Measurements from ENCODE around the gene STRIP1.
A peak's percentile ranks its signal among the peaks of the same experiment; 100 is the strongest.

STRIP1 gene

DNA sequence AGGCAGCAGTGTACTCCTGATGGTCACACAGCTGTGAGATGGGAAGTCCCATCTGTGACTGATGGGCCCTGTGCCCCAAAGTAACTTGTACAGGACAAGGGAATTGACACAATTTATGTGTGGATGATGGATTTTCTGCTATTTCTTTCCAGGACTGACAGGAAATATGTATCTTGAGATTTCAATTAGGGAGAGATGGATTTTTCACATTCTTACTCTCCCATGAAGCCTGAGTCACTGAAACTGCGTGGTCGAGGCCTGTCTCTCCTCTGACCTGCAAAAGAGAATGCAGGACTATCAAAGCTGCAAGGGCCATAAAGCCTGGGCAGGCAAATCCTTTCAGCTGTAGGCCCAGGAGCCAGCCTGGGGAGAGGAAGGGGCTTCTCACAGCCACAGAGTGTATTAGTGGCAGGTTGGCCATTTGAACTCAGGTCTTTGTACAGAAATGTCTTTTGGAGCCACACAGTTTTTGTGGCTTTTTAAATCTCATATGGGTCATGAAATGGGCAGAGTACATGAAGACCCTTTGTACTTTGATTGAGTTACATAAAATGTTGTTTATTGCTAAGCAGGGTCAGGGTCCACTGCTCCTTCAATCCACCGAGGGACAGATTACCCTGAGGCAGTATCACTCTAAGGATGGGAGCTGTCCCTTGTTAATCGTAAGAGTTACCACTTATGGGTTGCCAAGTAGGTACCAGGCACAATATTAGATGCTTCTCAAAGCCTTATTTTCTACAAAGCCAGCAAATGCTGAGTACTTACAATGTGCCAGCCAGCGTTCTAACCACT lies 21.3 kb downstream of the STRIP1 start:
- FAIRE-seq = no peak
- TF ChIP-seq POLR2A (IDR thresholded peaks at IDR 0.05; ENCODE audit: low read depth, low read length) (no peak), POLR2AphosphoS5 (IDR thresholded peaks at IDR 0.05; ENCODE audit: low read depth, low read length) (no peak), TAF1 (IDR thresholded peaks at IDR 0.05; ENCODE audit: borderline replicate concordance, low read depth, low read length) (no peak)
- no peak for DNase-seq (ENCODE audit: insufficient read length)

DNA sequence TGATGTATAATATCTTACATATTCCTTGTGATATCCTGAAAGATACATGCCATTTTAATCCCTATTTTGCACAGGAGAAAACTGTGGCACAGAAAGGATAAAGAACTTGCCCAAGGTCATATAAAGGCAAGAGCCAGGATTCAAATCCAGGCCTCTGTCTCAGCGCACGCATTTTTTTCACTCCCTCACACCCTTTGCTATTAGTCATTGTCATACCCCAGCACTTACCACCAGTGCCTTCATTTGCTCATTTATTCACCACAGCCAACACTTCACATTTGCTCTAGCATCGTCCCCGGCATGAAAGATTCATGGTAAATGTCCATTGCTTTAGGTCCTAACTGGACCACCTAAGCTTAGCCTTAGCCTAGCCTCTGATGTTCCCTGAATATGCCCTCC lies 21.9 kb downstream of the STRIP1 start:
- FAIRE-seq = no peak
- no peak for DNase-seq (ENCODE audit: insufficient read length)
- TF ChIP-seq POLR2AphosphoS5 (IDR thresholded peaks at IDR 0.05; ENCODE audit: low read depth, low read length) (no peak), POLR2A (IDR thresholded peaks at IDR 0.05; ENCODE audit: low read depth, low read length) (no peak), TAF1 (IDR thresholded peaks at IDR 0.05; ENCODE audit: borderline replicate concordance, low read depth, low read length) (no peak)

DNA sequence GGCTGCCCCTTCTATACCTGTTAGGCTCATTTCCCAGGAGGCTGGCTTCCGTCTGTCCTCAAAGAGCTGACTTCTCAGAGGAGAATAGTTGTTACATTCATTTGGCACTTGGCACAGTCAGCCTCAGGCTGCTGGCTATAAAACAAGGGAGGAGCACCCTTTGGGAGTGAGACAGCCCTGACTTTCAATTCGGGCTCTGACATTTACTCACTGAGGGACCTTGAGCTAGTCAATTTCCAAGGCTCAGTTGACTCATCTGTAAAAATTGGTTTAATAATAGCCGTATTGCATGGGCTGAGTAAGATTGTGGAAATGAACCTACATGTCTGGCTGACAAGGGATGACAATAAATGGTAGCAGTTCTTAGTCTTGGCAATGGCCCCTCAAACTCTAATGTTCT lies 22.4 kb downstream of the STRIP1 start:
- DNase-seq (ENCODE audit: insufficient read length) = no peak

DNA sequence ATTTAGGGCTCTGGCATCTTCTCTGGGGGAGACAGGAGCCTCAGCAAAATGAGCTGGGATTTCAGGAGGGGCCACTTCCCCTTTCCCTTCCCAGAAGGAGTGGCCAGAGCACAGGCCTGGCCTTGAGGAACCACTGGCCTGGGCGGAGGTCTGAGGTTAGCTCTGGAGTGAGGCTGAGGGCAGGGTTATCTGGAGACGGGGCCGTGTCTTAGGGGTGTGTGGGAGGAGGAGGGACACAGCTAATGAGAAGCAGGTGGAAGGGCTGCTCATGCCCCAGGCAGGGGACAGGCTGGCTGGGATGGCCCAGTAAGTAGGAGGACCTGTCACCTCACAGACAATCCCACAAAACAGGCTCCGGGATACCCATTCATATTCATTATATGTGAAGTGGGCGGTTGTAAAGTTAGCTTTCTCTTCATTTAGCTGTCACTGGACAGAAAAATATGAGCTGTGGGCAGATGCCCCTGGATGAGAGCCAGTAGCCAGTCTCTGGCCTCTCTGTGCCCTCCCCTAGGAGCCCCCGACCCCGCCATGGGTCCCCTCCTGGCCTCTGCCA lies 23.6 kb downstream of the STRIP1 start:
- DNase-seq (ENCODE audit: insufficient read length) = no peak
- TF ChIP-seq TAF1 (IDR thresholded peaks at IDR 0.05; ENCODE audit: borderline replicate concordance, low read depth, low read length) = no peak
- TF ChIP-seq POLR2A (IDR thresholded peaks at IDR 0.05; ENCODE audit: low read depth, low read length) = no peak
- TF ChIP-seq POLR2AphosphoS5 (IDR thresholded peaks at IDR 0.05; ENCODE audit: low read depth, low read length) = no peak
- no peak for FAIRE-seq

More for the DNA sequence above, 22.4 kb downstream of the STRIP1 start:
- TF ChIP-seq POLR2A (IDR thresholded peaks at IDR 0.05; ENCODE audit: low read depth, low read length) (no peak), POLR2AphosphoS5 (IDR thresholded peaks at IDR 0.05; ENCODE audit: low read depth, low read length) (no peak), TAF1 (IDR thresholded peaks at IDR 0.05; ENCODE audit: borderline replicate concordance, low read depth, low read length) (no peak)
- no peak for FAIRE-seq

DNA sequence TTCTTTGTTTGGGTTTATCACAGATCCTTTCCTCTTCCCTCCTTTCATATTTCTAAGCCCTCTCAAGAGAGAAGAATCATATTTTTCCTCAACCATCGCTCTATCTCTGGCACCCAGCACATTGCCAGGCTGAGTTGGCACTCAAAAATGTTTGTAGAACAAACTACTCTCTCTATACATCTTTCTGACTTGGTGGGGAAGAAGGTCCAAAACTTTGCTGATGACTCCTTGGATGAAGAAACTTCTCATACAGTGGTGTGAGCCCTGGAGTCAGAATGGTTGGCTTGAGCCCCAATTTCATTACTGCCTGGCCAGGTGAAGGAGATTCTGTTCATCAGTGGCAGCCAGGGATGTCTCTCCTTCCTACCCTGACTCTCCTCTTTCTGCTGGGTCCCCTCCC lies 24.2 kb downstream of the STRIP1 start:
- DNase-seq (ENCODE audit: insufficient read length) (no peak), FAIRE-seq (no peak)
- TF ChIP-seq POLR2A (IDR thresholded peaks at IDR 0.05; ENCODE audit: low read depth, low read length) = no peak
- TF ChIP-seq TAF1 (IDR thresholded peaks at IDR 0.05; ENCODE audit: borderline replicate concordance, low read depth, low read length) = no peak
- no peak for TF ChIP-seq POLR2AphosphoS5 (IDR thresholded peaks at IDR 0.05; ENCODE audit: low read depth, low read length)

DNA sequence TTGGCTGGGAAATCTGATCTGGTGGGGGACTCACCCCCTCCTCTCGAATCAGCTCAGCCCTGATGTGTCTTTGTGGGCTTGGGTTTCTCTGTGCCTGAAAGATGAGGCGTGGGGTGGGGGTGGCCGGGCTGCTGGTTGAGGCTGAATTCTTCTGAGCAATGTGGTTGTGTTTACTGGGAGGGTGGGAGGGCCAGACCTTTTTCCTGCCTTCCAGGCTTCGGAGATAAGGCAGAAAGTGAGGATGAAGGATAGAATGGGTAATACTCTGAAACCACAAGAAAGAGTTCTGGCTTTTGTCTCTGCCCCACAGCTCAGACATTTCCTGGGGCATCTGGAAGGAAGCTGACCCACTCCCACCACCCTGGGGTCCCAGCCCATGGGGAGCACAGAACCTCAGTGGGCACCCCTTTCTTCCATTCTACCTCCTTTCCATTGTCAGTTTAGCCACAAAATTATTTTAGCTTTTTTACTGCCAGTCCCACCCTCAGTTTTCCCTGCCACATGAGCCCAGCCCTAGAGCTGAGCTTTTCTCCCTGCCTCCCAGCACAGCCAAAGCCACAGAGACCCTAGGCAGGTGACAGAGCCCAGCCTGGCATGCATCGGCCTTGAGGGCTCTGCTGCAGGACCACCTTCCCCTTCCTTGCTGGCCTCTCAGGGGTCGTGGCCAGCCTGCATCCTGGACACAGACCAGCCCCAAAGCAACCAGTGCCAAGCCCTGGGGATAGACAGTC lies 24.9 kb downstream of the STRIP1 start:
- DNase-seq (ENCODE audit: insufficient read length) = no peak
- TF ChIP-seq TAF1 (IDR thresholded peaks at IDR 0.05; ENCODE audit: borderline replicate concordance, low read depth, low read length) (no peak), POLR2AphosphoS5 (IDR thresholded peaks at IDR 0.05; ENCODE audit: low read depth, low read length) (no peak), POLR2A (IDR thresholded peaks at IDR 0.05; ENCODE audit: low read depth, low read length) (no peak)
- no peak for FAIRE-seq

DNA sequence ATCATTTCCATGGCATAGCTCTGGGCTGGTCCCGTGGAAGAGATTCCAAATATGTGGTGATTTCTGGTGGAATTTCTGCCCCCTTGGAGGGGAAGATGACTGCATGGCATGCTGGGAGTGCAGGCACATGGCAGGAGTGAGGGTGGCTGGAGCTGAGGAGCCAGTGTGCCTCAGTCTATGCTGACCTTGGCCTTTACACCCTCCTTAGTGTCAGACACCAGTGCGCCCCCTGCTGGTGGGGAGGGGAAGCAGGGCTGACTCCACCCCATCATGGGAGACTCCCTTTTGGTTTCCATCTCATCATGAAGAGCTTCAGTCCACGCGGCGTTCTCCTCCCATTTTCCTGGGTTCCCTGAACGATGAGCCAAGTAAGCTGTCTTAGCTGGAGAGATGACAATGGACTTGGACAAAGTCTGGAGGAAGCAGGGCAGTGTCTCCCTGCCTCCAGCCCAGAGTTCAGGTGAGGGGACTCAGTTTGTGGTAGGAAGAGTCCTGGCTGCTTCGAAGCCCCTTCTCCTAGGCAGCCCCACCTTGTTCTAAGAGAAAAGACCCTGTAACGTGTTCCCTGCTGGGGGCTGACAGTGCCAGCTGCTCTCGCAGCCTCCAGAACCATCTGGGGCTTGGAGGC lies 25.7 kb downstream of the STRIP1 start:
- DNase-seq (ENCODE audit: insufficient read length) (peak; percentile 62), FAIRE-seq (peak; percentile 79)
- no peak for TF ChIP-seq POLR2A (IDR thresholded peaks at IDR 0.05; ENCODE audit: low read depth, low read length)
- 0 out of 2 replicates have a peak, but pooled peaks have one; percentile 35 for TF ChIP-seq POLR2AphosphoS5 (IDR thresholded peaks at IDR 0.05; ENCODE audit: low read depth, low read length)
- no peak for TF ChIP-seq TAF1 (IDR thresholded peaks at IDR 0.05; ENCODE audit: borderline replicate concordance, low read depth, low read length)

DNA sequence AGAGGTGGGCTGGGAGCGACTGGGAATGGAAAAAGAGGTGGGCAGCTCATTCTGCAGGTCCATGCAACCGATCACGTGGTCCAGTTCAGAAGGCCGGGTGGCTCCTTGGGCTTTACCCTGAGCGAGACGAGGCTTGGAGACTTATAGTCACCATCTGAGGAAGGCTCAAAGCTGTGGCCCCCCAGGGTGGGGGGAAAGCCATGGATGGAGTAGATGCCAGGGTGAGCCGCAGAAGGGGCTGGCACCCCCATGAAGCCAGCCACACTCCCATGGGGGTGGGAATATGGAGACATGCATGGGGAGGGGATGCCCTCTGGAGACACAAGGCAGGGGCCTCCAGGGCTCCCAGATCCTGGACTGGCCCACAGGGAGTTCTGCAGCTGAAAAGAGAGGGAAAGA lies 26.2 kb downstream of the STRIP1 start:
- no peak for DNase-seq (ENCODE audit: insufficient read length)
- no peak for FAIRE-seq
- TF ChIP-seq POLR2AphosphoS5 (IDR thresholded peaks at IDR 0.05; ENCODE audit: low read depth, low read length) (no peak), TAF1 (IDR thresholded peaks at IDR 0.05; ENCODE audit: borderline replicate concordance, low read depth, low read length) (no peak), POLR2A (IDR thresholded peaks at IDR 0.05; ENCODE audit: low read depth, low read length) (no peak)

DNA sequence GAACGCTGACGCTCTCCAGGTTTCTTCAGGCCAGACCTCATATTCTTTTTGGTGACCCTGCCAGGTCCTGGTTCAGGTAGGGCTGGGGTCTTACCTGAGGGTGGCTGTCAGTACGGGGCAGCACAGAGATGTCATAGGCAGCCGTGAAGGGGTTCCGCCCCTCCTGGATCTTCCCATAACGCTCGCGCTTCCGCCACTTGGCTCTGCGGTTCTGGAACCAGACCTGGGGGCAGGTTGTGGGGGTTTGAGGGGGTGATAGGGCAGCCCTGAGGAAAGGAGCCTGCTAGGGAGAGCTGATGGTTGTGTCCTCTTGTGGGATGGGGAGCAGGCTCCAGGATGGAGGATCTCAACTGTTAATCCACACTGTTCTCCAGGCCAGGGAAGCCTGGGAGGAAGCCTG lies 26.9 kb downstream of the STRIP1 start:
- DNase-seq (ENCODE audit: insufficient read length) = no peak
- TF ChIP-seq TAF1 (IDR thresholded peaks at IDR 0.05; ENCODE audit: borderline replicate concordance, low read depth, low read length) (no peak), POLR2AphosphoS5 (IDR thresholded peaks at IDR 0.05; ENCODE audit: low read depth, low read length) (no peak), POLR2A (IDR thresholded peaks at IDR 0.05; ENCODE audit: low read depth, low read length) (no peak)
- no peak for FAIRE-seq

DNA sequence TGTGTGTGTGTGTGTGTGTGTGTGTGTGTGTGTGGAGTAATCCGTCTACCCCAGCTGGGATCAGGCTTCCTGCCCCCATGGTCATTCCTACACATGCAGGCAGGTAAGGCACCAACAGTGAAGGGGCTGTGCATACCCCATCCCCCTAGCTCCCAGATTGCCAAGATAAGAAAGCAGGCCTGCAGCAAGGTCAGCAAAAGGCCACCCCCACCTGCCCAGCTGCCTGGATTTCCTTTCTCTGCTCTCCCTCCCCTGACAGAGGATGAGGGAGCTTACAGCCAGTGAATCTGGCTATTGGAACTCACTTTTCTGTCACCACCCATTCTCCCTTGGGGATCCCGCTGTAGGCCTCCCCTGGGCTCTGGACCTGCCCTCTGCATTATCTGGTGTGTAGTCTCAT lies 28.2 kb downstream of the STRIP1 start:
- FAIRE-seq (no peak), DNase-seq (ENCODE audit: insufficient read length) (no peak)
- TF ChIP-seq POLR2AphosphoS5 (IDR thresholded peaks at IDR 0.05; ENCODE audit: low read depth, low read length) (no peak), TAF1 (IDR thresholded peaks at IDR 0.05; ENCODE audit: borderline replicate concordance, low read depth, low read length) (no peak), POLR2A (IDR thresholded peaks at IDR 0.05; ENCODE audit: low read depth, low read length) (no peak)

DNA sequence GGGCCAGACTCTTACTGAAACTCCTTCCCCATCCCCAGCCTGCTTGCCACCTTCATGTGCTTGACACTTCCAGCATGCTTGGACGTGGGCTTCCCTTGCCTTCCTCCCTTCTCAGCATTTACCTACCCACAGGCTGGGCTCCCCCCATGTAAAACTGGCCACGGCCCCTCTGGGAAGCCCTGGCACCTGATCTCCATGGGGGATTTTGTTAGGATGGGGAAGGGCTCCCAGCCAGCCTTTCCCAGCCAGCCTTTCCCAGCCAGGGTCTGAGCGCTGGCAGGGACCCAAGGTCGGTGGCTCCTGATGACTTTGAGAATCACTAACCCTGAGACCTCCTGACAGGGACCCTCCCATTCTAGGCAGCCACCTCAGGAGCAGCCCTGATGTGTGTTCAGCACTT lies 29.4 kb downstream of the STRIP1 start:
- DNase-seq (ENCODE audit: insufficient read length) (no peak), FAIRE-seq (no peak)
- TF ChIP-seq POLR2AphosphoS5 (IDR thresholded peaks at IDR 0.05; ENCODE audit: low read depth, low read length) (no peak), POLR2A (IDR thresholded peaks at IDR 0.05; ENCODE audit: low read depth, low read length) (no peak), TAF1 (IDR thresholded peaks at IDR 0.05; ENCODE audit: borderline replicate concordance, low read depth, low read length) (no peak)
